Measurements from ENCODE around the gene DCDC2C.

The DCDC2C gene

DNA sequence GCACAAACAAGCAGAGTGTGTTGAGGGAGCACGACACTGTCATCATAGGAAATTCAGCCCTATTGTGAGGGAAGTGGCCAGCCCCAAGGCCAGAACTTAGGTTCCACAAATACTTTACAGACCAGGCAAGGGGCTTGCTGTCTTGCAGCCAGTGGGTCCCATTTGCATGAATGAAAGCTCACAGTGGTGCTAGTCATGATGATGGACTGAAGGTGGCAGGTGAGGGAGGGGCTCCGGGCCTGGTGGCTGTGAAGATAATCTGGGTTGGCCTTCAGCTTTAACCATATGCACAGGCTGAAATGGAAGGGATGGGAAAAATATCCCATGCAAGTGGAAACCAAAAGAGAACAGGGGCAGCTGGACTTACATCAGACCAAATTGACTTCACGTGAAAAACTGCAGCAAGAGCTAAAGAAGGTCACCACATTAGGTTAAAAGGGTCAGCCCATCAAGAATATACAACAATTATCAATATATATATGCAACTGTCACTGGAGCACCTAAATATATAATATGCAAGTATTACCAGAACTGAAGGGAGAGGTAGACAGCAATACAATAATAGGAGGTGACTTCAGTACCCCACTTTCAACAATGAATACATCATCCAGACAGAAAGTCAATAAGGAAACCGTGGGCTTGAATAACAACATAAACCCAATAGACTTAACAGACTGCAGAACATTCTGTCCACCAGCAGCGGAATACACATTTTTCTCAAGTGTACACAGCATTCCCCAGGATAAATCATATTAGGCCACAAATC lies 39.6 kb downstream of the DCDC2C start:
- Histone ChIP-seq H3K27me3 (ENCODE audit: insufficient read depth, poor library complexity, severe bottlenecking) (no peaks in the 10 kb centered on the region), H3K4me3 (ENCODE audit: severe bottlenecking) (no peak overlapping the region), H3K9me3 (ENCODE audit: severe bottlenecking) (no peaks in the 10 kb centered on the region), H3K36me3 (ENCODE audit: low read depth) (no peaks in the 10 kb centered on the region), H3K4me1 (ENCODE audit: insufficient read depth, poor library complexity, severe bottlenecking) (no peaks in the 10 kb centered on the region), H3K27ac (ENCODE audit: poor library complexity, severe bottlenecking) (no peak overlapping the region)
- DNase-seq (ENCODE audit: low spot score), result no peak
- ATAC-seq (ENCODE audit: low read depth), result no peak
- TF ChIP-seq, protein P1, sequence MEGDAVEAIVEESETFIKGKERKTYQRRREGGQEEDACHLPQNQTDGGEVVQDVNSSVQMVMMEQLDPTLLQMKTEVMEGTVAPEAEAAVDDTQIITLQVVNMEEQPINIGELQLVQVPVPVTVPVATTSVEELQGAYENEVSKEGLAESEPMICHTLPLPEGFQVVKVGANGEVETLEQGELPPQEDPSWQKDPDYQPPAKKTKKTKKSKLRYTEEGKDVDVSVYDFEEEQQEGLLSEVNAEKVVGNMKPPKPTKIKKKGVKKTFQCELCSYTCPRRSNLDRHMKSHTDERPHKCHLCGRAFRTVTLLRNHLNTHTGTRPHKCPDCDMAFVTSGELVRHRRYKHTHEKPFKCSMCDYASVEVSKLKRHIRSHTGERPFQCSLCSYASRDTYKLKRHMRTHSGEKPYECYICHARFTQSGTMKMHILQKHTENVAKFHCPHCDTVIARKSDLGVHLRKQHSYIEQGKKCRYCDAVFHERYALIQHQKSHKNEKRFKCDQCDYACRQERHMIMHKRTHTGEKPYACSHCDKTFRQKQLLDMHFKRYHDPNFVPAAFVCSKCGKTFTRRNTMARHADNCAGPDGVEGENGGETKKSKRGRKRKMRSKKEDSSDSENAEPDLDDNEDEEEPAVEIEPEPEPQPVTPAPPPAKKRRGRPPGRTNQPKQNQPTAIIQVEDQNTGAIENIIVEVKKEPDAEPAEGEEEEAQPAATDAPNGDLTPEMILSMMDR (IDR thresholded peaks at IDR 0.05; ENCODE audit: poor library complexity, severe bottlenecking), result no peak

- Histone ChIP-seq H3K36me3 (ENCODE audit: low read depth) (no peaks in the 10 kb centered on the region), H3K4me1 (ENCODE audit: insufficient read depth, poor library complexity, severe bottlenecking) (no peaks in the 10 kb centered on the region), H3K27me3 (ENCODE audit: insufficient read depth, poor library complexity, severe bottlenecking) (no peaks in the 10 kb centered on the region), H3K27ac (ENCODE audit: poor library complexity, severe bottlenecking) (no peak overlapping the region), H3K4me3 (ENCODE audit: severe bottlenecking) (no peak overlapping the region), H3K9me3 (ENCODE audit: severe bottlenecking) (no peaks in the 10 kb centered on the region)
- DNase-seq (ENCODE audit: low spot score), result no peak
- TF ChIP-seq, protein P1 (IDR thresholded peaks at IDR 0.05; ENCODE audit: poor library complexity, severe bottlenecking), result no peak
- no peak for ATAC-seq (ENCODE audit: low read depth)
Measured at GRCh38 chr2:3743951-3744555, 40.7 kb downstream of the DCDC2C start.

DNA sequence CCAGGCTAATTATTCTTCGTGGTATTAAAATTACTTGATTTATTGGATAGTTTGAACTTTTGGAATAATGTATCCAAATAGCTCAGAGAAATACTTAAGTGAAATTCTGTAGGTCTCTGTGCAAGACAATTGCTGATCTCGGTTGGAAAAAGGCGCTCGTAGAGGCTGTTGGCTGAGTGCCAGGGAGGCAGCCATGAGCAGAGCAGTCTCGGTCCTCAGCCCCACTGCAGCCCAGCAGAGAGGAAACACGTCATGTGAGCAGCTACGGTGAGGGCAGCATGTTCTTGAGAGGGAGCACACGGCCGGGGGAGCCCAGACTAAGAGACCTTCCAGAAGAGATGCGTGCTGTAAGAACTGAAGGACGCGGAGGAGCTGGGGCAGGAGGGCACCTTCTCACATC lies 42.5 kb downstream of the DCDC2C start:
- H3K36me3 ChIP-seq (ENCODE audit: low read depth), result no peaks in the 10 kb centered on the region
- no peak overlapping the region for H3K27ac ChIP-seq (ENCODE audit: poor library complexity, severe bottlenecking)
- no peaks in the 10 kb centered on the region for H3K9me3 ChIP-seq (ENCODE audit: severe bottlenecking)
- H3K27me3 ChIP-seq (ENCODE audit: insufficient read depth, poor library complexity, severe bottlenecking), result no peaks in the 10 kb centered on the region
- DNase-seq (ENCODE audit: low spot score), result no peak
- no peak overlapping the region for H3K4me3 ChIP-seq (ENCODE audit: severe bottlenecking)
- ATAC-seq (ENCODE audit: low read depth), result no peak
- no peaks in the 10 kb centered on the region for H3K4me1 ChIP-seq (ENCODE audit: insufficient read depth, poor library complexity, severe bottlenecking)
- TF ChIP-seq, protein P1 (IDR thresholded peaks at IDR 0.05; ENCODE audit: poor library complexity, severe bottlenecking), result no peak

GRCh38 chr2:3747032-3747654 lies 43.8 kb downstream of the DCDC2C start:
- H3K4me1 ChIP-seq (ENCODE audit: insufficient read depth, poor library complexity, severe bottlenecking), result no peaks in the 10 kb centered on the region
- no peaks in the 10 kb centered on the region for H3K9me3 ChIP-seq (ENCODE audit: severe bottlenecking)
- H3K27me3 ChIP-seq (ENCODE audit: insufficient read depth, poor library complexity, severe bottlenecking), result no peaks in the 10 kb centered on the region
- DNase-seq (ENCODE audit: low spot score), result no peak
- no peak overlapping the region for H3K4me3 ChIP-seq (ENCODE audit: severe bottlenecking)
- ATAC-seq (ENCODE audit: low read depth), result no peak
- H3K27ac ChIP-seq (ENCODE audit: poor library complexity, severe bottlenecking), result no peak overlapping the region
- no peaks in the 10 kb centered on the region for H3K36me3 ChIP-seq (ENCODE audit: low read depth)
- TF ChIP-seq, protein P1 (IDR thresholded peaks at IDR 0.05; ENCODE audit: poor library complexity, severe bottlenecking), result no peak
